Stimulated activated CD8-positive, alpha-beta memory T cell treated with anti-CD3 and anti-CD28 coated beads, Interleukin-7, amount 100 ng/mL, for 1 hour (primary cell): ENCODE data around the gene TMEM132D.
"Not testable (repeated sequence)": the region's sequence is repeated elsewhere in the genome, so short reads cannot be mapped to it uniquely, and the experiment has no call there.

Experiments
- DNase-seq, 2 donors: peaks; one replicate each; pipeline ENCODE4 v3.0.0-alpha.2; 2020; ENCODE audit warnings: low read depth in 2 of 2

The TMEM132D gene

DNA sequence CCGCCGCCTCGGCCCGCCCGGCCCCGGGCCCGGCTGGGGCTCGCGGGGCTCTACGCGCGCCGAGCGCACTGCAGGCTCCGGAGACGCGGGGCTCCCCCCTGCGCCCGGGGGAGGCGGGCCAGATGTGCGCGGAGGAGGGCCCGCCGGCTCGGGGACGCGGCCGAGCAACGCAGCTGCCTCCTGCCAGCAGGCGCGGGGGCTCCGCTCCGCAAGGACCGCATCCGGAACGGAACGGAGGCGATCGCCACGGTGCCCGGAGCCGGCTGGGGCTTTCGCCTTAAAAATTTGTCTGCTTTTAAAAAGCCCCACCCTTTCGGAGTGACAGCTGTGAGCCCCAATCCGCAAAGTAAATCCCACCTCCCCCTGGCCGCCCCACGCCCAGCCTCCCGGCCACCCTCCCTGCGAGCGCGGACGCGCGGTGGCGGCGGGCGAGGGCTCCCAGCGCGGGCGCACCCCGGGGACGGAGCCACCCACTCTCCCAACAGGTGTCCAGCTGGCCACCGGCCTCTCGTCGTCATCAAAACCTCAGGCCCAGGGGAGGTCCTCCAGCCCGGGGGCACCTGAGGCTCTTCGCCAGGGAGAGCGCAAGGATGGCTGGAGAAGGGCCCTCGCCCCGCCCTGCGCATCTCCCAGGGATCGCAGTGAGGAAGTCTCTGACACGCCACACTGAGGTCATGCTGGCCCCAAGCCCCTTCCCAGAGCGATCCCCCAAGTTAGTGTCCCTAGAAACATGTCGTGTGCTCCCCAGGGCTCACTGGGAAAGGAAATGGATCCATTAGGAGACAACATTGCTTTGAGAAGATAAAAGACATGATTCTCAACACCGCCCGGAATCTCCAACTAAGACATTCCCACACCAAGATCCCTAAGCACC is at the start of gene TMEM132D:
TMEM132D (minus strand) TSS at position 70 of the 874 bp plus-strand sequence.
- no peak for DNase-seq

DNA sequence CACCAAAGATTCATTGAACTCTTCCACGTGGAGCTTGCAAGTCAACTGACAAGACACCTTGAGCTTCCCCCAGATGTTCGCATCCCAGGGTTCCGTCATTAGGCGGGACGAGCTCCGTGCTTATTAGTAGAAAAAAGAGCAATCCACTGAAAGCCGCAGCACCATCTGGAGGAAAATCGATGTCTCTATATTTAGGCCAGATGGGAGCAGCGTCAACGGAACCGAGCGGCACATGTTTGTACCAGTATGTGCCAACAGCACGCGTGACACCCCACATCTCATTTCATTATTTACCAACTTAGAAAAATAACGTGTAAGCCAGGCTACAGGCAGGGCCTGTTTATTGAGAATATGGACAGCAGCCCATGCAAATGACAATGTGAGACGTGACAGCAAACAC is 45.8 kb upstream of the TMEM132D start:
- no peak for DNase-seq

DNA sequence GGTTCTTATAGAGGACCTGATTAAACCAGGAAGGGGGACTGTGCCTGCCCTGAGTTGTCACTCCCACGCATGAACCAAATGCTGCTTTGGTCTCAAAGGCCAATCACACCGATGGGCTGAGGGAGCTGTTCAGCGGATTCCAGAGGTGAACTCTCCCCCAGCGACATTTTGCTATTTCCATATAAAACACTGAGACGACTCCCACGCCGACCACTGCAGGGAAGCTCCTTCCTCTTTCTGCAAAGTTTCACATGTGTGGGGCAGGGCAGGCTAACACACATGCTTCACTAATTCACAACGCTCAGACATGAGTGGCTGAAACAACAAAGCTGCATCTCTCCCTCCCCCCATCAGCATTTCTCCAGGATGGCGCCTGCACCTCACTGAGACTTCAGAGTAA is 37.8 kb upstream of the TMEM132D start:
- DNase-seq = no peak

DNA sequence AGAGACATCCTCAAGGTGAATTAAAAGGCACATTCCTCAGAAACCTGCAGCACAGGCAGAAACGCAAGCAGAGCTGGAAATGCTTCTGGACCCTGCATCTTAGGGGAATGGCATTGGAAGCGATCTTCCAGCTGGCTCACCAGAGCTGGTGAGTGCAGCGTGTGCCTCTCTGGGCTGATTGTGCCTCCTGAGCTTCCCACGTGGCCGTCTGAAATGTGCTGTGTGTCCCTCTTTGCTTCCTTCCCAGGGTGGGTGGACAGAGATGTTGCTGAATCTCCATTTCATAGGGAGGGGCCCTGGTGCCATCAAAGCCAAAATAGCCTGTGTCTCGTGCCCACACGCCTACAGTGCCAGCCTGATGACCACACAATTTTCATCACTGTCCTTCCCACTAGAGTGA is 34.3 kb upstream of the TMEM132D start:
- DNase-seq = no peak

DNA sequence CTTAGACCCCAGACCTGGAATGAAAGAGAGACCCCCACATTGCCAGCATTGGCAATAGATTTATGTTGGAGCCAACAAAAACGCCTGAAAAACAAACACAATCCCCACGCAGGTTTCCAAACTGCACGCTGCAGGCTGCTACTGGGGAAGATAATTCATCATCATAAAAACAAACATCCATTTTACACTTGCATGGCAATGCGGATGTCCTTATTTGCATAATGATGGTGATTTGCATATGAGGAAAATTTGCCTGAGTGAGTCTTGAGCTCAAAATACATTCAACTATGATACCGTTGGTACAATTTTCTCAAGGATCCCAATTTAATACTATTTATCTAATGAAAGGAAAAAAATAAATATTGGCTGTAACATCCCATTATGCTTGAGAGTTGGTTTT is 33.6 kb upstream of the TMEM132D start:
- no peak for DNase-seq

DNA sequence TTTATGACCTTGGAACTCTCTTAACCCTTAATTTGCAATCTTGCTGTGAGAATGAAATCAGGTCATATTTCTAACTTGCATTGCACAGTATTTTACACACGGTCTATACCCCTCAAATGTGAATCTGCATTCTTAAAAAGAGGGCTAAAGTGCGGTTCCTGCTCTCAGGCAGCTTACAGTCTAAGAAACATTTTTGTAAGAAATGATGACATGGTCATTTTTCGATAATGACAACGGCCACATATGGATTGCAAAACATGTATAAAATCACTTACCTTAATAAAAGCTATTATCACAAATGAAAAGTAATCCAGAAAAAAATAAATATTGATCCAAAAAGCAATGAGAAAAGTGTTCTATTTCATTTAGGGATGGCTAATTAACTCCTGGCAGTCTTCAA is 24.8 kb upstream of the TMEM132D start:
- DNase-seq = no peak

DNA sequence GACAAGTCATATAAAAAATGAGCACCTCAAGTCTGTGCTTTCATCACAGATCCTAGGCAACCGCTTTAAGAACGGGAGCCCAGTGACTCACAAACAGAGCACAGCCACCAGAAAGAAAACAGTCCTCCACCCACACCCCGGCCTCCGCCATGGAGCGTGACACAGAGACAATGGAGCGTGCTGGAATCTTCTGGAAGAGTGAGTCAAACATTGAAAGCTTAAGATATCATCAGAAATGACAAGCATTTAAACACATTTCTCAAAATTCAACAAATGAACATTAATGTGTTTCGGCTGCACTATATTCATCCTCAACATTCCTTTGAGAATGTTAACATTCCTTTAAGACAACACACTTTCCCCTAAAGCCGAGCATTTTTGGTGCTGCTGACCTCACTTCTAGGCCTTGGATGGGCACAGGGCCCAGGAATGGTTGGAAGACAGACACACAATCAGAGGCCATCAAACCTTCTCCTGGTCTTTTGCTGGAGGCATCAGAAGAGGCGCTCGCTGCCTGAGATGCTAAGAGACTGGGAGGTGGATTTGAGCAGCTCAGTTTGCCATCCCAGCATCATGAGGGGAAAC is 23.6 kb upstream of the TMEM132D start:
- DNase-seq = no peak

DNA sequence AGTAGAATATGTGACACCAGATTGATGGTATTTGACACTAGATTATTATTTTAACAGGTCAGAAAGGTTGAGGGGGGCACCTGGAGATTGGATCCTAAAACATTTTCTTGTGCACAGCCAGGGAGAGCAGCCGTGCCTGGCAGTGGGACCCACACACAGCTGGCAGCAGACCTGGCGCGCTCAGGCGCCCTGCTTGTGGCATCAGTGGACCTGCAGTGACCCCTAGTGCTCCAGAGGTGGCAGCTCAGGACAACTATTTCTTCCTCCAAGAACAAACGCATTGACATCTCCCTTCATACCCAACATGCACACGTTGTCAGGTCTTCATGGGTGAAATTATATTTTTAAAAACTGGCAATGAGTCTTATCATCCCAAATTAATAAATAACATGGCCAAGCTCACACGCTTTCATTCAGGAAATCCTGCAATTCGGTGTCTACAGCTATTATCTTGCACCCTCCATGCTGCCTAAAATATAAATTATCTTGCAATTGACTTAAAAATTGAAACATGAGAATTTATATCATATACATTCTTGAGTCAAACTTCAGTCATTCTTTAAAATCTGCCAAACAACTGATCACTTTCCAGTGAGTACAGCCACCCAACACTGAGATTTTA is 7.7 kb upstream of the TMEM132D start:
- DNase-seq = no peak

DNA sequence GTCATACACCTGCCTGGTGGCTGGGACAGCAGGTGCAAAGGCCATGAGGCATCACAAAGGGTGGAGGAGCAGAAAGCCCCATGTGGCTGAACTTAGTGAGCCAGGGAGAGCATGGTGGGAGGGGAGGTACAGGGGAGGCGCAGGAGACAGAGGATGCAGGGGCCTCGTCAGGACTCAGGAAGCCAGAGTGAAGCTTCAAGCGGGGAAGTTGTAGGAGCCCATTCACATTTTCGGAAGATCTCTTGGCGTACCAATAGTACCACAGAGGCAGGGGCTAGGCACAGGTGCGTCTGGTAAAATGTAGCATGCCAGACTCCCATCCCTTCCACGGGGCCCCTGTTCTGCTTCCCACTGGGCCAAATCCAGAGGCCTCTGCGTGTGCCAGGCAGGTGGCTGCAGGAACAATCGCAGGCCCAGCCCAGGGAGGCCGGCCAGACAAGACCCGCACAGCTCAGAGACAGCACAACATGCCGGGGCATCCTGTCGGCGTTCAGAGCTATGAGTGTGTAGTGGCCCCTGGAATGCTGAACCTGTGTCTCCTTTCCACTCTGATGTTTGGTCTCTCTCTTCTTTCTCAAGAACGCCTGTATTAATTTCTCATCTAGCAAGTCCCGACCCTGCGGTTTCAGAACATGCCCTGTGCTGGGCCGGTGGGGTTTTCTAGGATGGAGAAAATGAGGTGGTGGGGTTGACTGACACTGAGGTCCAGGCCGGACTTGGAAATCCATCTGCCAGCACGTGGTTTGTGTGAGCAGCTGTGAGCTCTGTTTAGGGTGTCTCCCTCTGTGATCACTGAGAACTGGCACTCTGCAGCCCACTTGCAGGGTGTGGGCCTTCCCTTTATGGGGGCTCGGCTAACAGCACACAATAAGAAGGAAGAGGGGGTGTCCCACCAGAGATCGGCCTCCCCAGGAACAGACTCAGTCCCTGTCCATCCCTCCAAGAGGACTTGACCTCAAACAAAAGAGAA is 5.5 kb upstream of the TMEM132D start:
- DNase-seq = no peak

DNA sequence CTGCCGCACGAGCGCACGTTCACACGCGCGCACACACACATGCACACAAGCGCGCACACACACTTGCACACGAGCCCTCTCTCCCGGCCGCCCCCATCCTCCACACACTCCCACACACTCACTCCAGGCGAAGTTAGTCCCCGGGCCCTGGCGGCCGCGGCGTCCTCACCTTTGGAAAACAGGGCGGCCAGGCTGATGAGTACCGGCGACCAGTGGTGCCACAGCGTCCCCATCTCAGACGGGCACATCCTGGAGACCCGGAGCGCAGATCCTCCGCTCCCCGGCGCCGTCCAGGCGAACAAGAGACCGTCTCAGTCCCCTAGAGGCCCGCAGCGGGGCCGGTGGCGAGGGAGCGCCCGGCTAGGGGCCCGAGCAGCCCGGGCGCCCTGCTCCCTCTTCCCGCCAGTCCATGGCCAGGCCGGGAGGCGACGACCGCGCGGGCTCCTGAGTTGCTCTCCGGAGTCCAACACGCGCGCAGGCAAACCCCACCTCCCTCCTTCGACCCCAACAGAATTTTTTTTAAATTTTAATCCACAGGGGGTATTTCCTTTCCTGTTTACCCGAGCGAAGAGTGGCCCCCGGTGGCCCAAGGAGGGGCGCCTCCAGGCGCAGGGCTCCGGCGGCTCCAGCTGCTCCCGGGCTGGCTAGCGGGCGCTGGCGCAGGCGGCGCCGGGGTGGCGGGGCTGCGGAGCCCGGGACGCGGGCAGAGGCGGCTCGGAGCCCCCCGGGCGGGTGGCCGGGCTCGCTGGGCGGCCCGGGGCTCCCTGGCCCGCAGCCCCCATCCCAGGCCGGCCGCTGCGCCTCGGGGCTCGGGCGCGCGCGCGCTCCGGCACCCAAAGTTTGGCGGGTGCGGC is 506 bp downstream of the TMEM132D start:
- DNase-seq = no peak

DNA sequence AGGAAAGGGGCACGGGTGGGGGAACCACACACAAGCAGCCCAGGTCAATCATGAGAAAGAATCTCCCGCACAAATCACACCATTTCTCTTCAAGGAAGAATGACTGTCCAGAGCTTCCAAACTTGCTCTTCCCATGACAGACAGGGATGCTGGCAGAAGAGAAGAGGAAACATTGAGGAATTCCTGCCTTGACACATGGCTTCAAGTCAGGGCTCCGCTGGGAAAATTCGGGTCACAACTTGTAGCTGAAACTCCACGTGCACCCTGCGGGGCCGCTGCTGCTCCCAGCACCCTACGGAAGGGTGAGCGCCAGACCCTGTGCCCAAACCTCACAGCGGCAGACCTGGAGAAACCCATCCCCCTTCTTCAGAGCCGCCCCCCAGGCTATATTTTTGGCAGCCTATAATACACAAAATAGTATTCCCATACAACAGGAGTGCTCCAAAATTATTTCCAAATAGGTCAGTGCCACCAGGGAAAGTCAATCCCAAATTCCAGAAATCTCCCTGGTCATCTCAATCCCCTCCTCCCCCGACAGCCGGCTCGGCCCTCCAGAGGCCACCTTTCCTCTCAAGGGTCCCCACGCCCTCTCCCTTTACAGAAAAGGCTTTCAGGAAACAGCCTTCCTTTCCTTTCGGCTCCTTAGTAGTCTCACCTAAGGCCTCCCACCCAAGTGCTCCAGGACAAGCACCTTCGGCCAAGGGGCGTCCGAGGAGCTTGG is 1.3 kb downstream of the TMEM132D start:
- DNase-seq = no peak

DNA sequence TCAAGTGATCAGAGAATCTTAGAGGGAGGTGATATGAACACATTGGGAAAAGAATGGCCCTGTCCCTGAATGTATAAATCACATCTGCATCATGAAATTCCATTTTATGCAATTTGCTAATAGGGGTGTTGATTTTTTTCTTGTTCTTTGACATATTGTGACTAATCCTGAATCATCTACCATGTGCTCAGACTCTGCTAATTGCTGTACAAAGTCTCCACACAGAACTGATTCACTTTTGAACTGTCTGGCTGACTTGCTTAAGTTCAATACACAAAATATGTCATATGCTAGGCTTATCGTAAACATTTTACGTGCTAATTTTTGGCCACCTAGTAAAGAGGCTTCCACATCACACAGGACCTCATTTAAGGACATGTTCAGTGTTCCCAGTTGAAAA is 2.6 kb downstream of the TMEM132D start:
- DNase-seq = no peak

DNA sequence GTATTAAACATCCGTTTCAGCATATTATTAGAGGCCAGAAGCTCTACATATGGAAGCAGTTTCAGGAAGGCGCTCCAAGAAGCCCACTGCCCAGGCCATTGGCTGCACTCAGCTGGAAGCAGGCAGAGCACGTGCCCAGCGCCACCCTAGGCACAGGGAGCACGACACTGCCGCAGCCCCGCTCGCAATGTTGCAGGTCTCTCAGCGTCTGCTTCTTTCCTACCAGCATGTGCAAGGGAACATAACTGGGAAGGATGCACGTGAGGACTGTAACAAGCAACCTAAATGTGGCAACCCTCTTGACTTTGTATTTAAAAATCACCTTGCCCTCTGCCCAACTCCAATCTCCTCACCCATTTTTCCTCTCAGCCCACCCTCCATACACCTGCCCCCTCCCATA is 3.5 kb downstream of the TMEM132D start:
- no peak for DNase-seq

DNA sequence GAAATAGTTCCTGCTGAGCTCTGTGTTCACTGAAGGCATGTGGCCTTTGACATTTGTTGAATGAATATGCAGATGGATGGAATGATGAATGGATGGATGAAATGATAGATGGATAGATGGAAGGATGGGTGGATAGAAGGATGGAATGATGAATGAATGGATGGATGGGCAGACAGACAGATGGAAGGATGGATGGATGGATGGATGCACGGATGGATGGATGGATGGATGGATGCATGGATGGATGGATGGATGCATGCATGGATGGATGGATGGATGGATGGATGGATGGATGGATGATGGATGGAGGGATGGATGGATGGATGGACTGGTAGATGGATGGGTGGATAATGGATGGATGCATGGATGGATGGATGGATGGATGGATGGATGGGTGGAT is 4.8 kb downstream of the TMEM132D start:
- not testable (repeated sequence) for DNase-seq

DNA sequence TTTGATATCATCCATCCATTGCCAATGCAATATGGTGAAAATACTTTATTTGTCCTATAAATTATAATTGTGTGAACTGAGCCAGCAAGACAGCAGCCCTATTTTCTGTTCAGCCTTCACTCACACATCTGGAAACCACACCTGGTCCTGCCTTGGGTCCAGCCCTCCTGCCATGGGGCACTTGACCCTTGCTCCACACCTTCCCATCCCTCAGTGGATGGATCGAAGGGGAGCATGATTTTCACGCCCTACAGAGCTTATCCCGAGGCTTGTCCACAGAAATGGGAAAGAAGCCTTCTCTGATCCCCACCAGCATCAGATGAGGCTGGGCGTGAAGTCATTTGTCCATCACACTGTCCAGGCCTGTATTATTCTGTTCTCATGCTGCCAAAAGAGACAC is 10.1 kb downstream of the TMEM132D start:
- DNase-seq = no peak

DNA sequence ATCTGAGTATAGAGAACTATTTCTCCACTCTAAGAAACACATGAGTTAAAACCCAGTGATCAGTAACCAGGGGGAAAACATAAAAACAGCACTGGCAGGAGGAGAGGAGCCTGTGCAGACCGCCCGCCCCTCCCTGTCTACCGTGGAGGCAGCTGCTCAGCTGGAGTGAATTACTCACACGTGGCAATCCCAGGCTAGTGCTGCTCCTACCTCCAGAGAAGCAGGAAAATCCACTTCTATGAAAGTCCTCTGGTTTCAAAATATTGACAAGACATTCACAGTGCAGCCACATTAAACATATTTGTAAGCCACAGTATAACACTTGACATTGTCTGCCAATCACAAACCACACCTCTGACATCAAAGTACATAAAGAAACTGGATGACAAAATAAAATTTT is 16.7 kb downstream of the TMEM132D start:
- DNase-seq = no peak

DNA sequence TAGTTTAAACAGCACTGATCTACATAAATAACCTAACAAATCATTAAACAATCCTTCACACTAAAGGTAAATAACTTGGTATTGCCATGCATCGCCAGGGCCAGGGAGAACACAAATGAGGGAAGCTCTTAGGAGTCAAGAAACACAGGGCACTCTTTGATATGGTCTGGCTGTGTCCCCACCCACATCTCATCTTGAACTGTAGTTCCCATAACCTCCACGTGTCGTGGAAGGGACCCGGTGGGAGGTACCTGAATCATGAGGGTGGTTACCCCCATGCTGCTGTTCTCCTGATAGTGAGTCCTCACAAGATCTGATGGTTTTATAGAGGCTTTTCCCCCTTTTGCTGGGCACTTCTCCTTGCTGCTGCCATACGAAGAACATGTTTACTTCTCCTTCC is 17.3 kb downstream of the TMEM132D start:
- DNase-seq = no peak

DNA sequence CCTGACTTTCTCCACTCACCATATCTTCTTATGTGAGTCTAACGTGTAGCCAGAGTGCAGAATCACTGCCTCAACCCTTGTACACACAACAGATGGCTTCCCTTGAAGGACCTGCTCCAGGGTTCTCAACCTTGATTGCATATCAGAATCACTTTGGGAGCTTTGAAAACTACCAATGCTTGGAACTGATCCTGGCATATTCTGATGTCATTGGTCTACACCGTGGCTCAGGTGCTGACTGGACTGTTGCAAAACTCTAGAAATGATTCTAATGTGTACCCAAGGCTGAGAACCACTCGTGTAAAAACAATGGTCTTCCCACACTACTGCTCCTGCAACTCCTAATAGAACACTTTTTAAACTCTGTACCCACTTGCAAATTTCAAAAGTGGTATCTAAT is 18.5 kb downstream of the TMEM132D start:
- DNase-seq = no peak

DNA sequence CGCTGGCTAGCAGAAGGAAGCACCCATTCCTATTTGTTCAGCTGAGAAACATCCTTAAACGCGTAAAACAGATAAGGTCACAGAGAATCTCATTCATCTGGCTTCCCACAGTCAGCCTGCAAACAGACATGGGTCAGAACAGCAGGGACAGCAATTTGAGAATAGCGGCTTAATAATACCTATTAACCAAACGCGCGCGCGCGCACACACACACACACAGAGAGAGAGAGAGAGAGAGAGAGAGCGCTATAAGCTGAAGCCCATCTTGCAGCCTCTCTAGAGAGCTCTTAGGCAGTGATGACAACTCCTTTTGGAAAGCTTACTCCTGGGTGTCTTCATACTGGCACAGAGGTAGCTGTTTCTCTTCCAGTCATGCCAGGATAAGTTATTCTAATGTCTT is 26.4 kb downstream of the TMEM132D start:
- no peak for DNase-seq

DNA sequence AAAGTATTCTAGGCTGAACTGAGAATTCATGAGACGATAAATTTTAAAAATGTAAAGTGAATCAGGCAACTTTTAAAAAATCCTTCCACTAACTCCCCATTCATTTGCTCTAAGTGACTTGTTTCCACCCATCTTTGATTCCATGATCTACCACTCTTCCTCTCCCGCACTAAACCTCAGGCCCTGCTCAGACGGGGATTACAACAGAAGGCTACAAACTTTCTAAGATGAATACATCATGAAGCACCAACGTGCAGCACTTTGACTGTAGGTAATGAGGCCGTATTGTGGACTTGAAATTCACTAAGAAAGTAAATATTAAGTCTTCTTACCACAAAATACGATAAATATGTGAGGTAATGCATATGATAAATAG is 30.0 kb downstream of the TMEM132D start:
- DNase-seq = no peak
